IMR-90 (cell line): ENCODE data around the gene TEPSIN. TPM values are rescaled to one million over a fixed set of nuclear protein-coding genes. Genes with fewer than 3 reads are reported as not detected.

Source experiments
- ATAC-seq: fragments of 200-7000 bp; cut with Tn5 transposase; 2 replicates; pipeline ENCODE4 v1.9.1; 2020; ENCODE audit warnings: low read depth, mild to moderate bottlenecking, moderate library complexity
- BruUV-seq: library from RNA; stranded (reverse); fragments of 400-500 nt; replicated peaks from 2 replicates; lab custom pipeline; 2021; lab: Mats Ljungman, UMichigan
- CTCF ChIA-PET: fragments of 300-600 bp; formaldehyde crosslinking; extraction: SDS; loops from one replicate; lab custom pipeline; 2021; ENCODE audit warnings: antibody characterized with exemption; lab: Yijun Ruan, JAX
- POLR2A ChIA-PET: fragments of 300-600 bp; sonication (Branson Sonifier 250); formaldehyde crosslinking; loops from one replicate; lab custom pipeline; 2022; ENCODE audit warnings: antibody characterized with exemption; ENCODE audit not compliant: unreplicated experiment; lab: Charles Lee
- DNase-seq: peaks from one replicate; pipeline ENCODE4 v3.0.0; 2013
- H2AFZ ChIP-seq: replicated peaks from 2 replicates; pipeline ENCODE3; 2013; ENCODE audit warnings: low read length, mild to moderate bottlenecking; ENCODE audit not compliant: poor library complexity
- H2AK5ac ChIP-seq: 2 replicates; pipeline ENCODE4 v1.6.1; 2013; ENCODE audit warnings: low read depth, low read length, inconsistent platforms
- H2AK9ac ChIP-seq: replicated peaks from 2 replicates; pipeline ENCODE3; 2013; ENCODE audit warnings: mild to moderate bottlenecking, low read depth, low read length, moderate library complexity; ENCODE audit not compliant: poor library complexity
- H2BK120ac ChIP-seq: 2 replicates; pipeline ENCODE4 v1.6.1; 2013; ENCODE audit warnings: low read depth, low read length, inconsistent platforms
- H2BK15ac ChIP-seq: 3 replicates; pipeline ENCODE4 v1.6.1; 2013; ENCODE audit warnings: low read depth, low read length, inconsistent platforms
- H2BK20ac ChIP-seq: 2 replicates; pipeline ENCODE4 v1.6.1; 2013; ENCODE audit warnings: low read depth, mild to moderate bottlenecking, inconsistent platforms, low read length, moderate library complexity
- H2BK5ac ChIP-seq: 2 replicates; pipeline ENCODE4 v1.6.1; 2013; ENCODE audit warnings: mild to moderate bottlenecking, low read depth, low read length, inconsistent platforms; ENCODE audit not compliant: poor library complexity, severe bottlenecking
- H3K14ac ChIP-seq: replicated peaks from 2 replicates; pipeline ENCODE4 v1.6.1; 2013; ENCODE audit warnings: low read depth, low read length, inconsistent platforms
- H3K18ac ChIP-seq: 2 replicates; pipeline ENCODE4 v1.6.1; 2013; ENCODE audit warnings: low read depth, low read length, control low read depth
- H3K23ac ChIP-seq: 2 replicates; pipeline ENCODE4 v1.6.1; 2013; ENCODE audit warnings: low read depth, low read length, inconsistent platforms
- H3K27ac ChIP-seq: 2 replicates; pipeline ENCODE4 v1.5.1; 2013; ENCODE audit warnings: mild to moderate bottlenecking, control low read depth, low read length; ENCODE audit not compliant: insufficient read depth
- H3K27me3 ChIP-seq: 2 replicates; pipeline ENCODE4 v1.6.1; 2013; ENCODE audit warnings: low read length; ENCODE audit not compliant: control insufficient read depth, insufficient read depth
- H3K36me3 ChIP-seq: 2 replicates; pipeline ENCODE4 v1.6.1; 2013; ENCODE audit warnings: low read length, mixed read lengths; ENCODE audit not compliant: control insufficient read depth, insufficient read depth
- H3K4ac ChIP-seq: 2 replicates; pipeline ENCODE4 v1.6.1; 2013; ENCODE audit warnings: low read depth, low read length, inconsistent platforms
- H3K4me1 ChIP-seq: 2 replicates; pipeline ENCODE4 v1.6.1; 2013; ENCODE audit warnings: low read length, mixed read lengths; ENCODE audit not compliant: control insufficient read depth, insufficient read depth
- H3K4me2 ChIP-seq: 2 replicates; pipeline ENCODE4 v1.6.1; 2013; ENCODE audit warnings: low read depth, mild to moderate bottlenecking, control low read depth, low read length, moderate library complexity
- H3K4me3 ChIP-seq: 2 replicates; pipeline ENCODE4 v1.5.1; 2013; ENCODE audit warnings: low read depth, mild to moderate bottlenecking, control low read depth, low read length, moderate library complexity; ENCODE audit not compliant: insufficient read depth
- H3K56ac ChIP-seq: 2 replicates; pipeline ENCODE4 v1.6.1; 2013; ENCODE audit warnings: low read length, inconsistent platforms; ENCODE audit not compliant: insufficient read depth; ENCODE audit errors: extremely low read depth
- H3K79me1 ChIP-seq, 2 experiments: 2 replicates each; pipeline ENCODE4 v1.6.1; 2013; ENCODE audit warnings: low read length in 2 of 2, inconsistent platforms in 1 of 2, low read depth in 1 of 2
- H3K9ac ChIP-seq: 2 replicates; pipeline ENCODE4 v1.6.1; 2013; ENCODE audit warnings: low read depth, low read length, control low read depth
- H3K9me1 ChIP-seq: 2 replicates; pipeline ENCODE4 v1.6.1; 2013; ENCODE audit warnings: low read length, inconsistent platforms; ENCODE audit not compliant: insufficient read depth
- H3K9me3 ChIP-seq: 2 replicates; pipeline ENCODE4 v1.6.1; 2013; ENCODE audit warnings: low read length; ENCODE audit not compliant: control insufficient read depth, insufficient read depth
- H4K20me1 ChIP-seq: 2 replicates; pipeline ENCODE4 v1.6.1; 2013; ENCODE audit warnings: low read length, inconsistent platforms; ENCODE audit not compliant: insufficient read depth
- H4K5ac ChIP-seq: 2 replicates; pipeline ENCODE4 v1.6.1; 2013; ENCODE audit warnings: mild to moderate bottlenecking, low read depth, low read length, control low read depth
- H4K8ac ChIP-seq, 2 experiments: 2 replicates each; pipeline ENCODE4 v1.6.1; 2013; ENCODE audit warnings: low read depth in 2 of 2, low read length in 2 of 2, control low read depth in 1 of 2, inconsistent platforms in 1 of 2
- H4K91ac ChIP-seq: 2 replicates; pipeline ENCODE4 v1.6.1; 2013; ENCODE audit warnings: low read depth, low read length, inconsistent platforms; ENCODE audit not compliant: insufficient read depth
- BHLHE40 ChIP-seq: fragments of 150-350 bp; IDR thresholded peaks from 2 replicates; pipeline ENCODE4 v1.6.1; 2016; ENCODE audit warnings: mild to moderate bottlenecking, low read depth, low read length
- CEBPB ChIP-seq: IDR thresholded peaks from 2 replicates; pipeline ENCODE4 v1.6.1; 2012; ENCODE audit warnings: low read depth, low read length, improper control_type of control experiment
- CHD1 ChIP-seq: IDR thresholded peaks from 2 replicates; pipeline ENCODE4 v1.6.1; 2012; ENCODE audit warnings: low read depth, low read length, improper control_type of control experiment
- FOS ChIP-seq: fragments of 150-350 bp; IDR thresholded peaks from 2 replicates; pipeline ENCODE4 v1.6.1; 2016; ENCODE audit warnings: low read depth, low read length
- MAFK ChIP-seq: IDR thresholded peaks from 2 replicates; pipeline ENCODE4 v1.6.1; 2012; ENCODE audit warnings: low read depth, low read length, improper control_type of control experiment
- MAZ ChIP-seq: IDR thresholded peaks from 2 replicates; pipeline ENCODE4 v1.6.1; 2012; ENCODE audit warnings: low read depth, mild to moderate bottlenecking, low read length, improper control_type of control experiment, moderate library complexity, borderline replicate concordance
- MXI1 ChIP-seq: IDR thresholded peaks from 2 replicates; pipeline ENCODE4 v1.6.1; 2012; ENCODE audit warnings: low read depth, mild to moderate bottlenecking, low read length, moderate library complexity, borderline replicate concordance
- NFE2L2 ChIP-seq: fragments of 150-350 bp; IDR thresholded peaks from 2 replicates; pipeline ENCODE4 v1.6.1; 2016; ENCODE audit warnings: low read depth, mild to moderate bottlenecking, low read length
- POLR2A ChIP-seq: IDR thresholded peaks from 2 replicates; pipeline ENCODE4 v1.6.1; 2012; ENCODE audit warnings: mild to moderate bottlenecking, low read depth, low read length
- RAD21 ChIP-seq: IDR thresholded peaks from 2 replicates; pipeline ENCODE4 v1.6.1; 2012; ENCODE audit warnings: low read length, improper control_type of control experiment
- RCOR1 ChIP-seq: IDR thresholded peaks from 2 replicates; pipeline ENCODE4 v1.6.1; 2012; ENCODE audit warnings: mild to moderate bottlenecking, low read length, improper control_type of control experiment; ENCODE audit not compliant: insufficient replicate concordance
- RFX5 ChIP-seq: IDR thresholded peaks from 2 replicates; pipeline ENCODE4 v1.8.0; 2012; ENCODE audit warnings: low read depth, mild to moderate bottlenecking, low read length, moderate library complexity
- SMC3 ChIP-seq: fragments of 150-350 bp; IDR thresholded peaks from 2 replicates; pipeline ENCODE4 v1.6.1; 2016; ENCODE audit warnings: low read depth, mild to moderate bottlenecking, antibody characterized with exemption, low read length, moderate library complexity
- WGBS, 2 experiments: methylation state at CpG; one replicate each; pipeline versions ENCODE4 v1.1.5 to v1.1.7; 2013; ENCODE audit warnings: missing lambda C conversion rate in 2 of 2; ENCODE audit not compliant: insufficient read length in 1 of 2; ENCODE audit errors: extremely low coverage in 2 of 2; 5-methylcytosine and 5-hydroxymethylcytosine counted together
- dilution Hi-C: fragments of 300-500 bp; cut with HindIII; formaldehyde crosslinking; loops from one replicate; pipeline ENCODE4 v1.14.3; 2018; ENCODE audit warnings: low sequenced_read_pairs; ENCODE audit not compliant: unreplicated experiment
- in situ Hi-C: fragments of 300-500 bp; cut with MboI; formaldehyde crosslinking; loops from 3 replicates; pipeline ENCODE4 v1.14.3; 2019; ENCODE audit warnings: low sequenced_read_pairs, inconsistent platforms, mixed read lengths
- intact Hi-C: fragments of 100-400 bp; cut with micrococcal nuclease; formaldehyde crosslinking; loops from 2 replicates; pipeline ENCODE4 v1.10.0; 2022
- polyA plus RNA-seq, 3 experiments: library from polyadenylated mRNA; depleted of rRNA; stranded (reverse); fragments of >200 nt; gene quantifications; 2 replicates each; pipeline ENCODE4 v1.2.3, GENCODE V29; 2012; ENCODE audit warnings: low replicate concordance in 1 of 3
- total RNA-seq: library from RNA; depleted of rRNA; stranded (reverse); fragments of >200 nt; gene quantifications from 2 replicates; pipeline ENCODE4 v1.2.3, GENCODE V29; 2012
- TF ChIP-seq, protein P1 (sequence below): conservative IDR thresholded peaks from 2 replicates; pipeline ENCODE4 v1.5.1; 2012; ENCODE audit warnings: mild to moderate bottlenecking, low read depth, low read length, improper control_type of control experiment
- TF ChIP-seq, protein P2 (sequence below): fragments of 150-350 bp; IDR thresholded peaks from 2 replicates; pipeline ENCODE4 v1.6.1; 2016; ENCODE audit warnings: low read depth, mild to moderate bottlenecking, low read length, moderate library complexity, borderline replicate concordance
- TF ChIP-seq, protein P3 (sequence below): fragments of 150-350 bp; IDR thresholded peaks from 2 replicates; pipeline ENCODE4 v1.6.1; 2017; ENCODE audit warnings: mild to moderate bottlenecking, antibody characterized with exemption, low read length, low read depth

TEPSIN gene
- total and polyA plus RNA-seq, 2 of the 4 experiments (the other 2 are of a cell fraction): 3.2 to 28.1 TPM

DNA sequence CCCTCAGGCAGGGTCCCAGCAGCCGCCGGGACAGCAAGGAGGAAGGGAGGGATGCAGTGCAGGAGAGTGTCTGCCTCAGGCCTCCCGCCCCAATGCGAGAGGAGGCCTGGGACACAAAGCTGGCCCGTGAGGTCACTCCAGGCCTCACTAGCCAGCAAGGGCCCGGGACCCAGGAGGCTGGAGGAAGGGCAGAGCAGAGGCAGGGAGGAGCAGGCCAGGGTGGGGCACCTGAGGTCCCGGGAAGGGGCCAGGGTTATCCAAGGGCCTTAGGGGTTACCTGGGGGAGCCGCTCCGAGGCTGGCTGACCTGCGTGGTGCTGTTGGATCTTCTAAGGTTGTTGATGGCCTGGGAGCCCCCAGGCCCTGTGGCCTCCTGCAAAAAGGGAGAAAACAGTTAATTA is 30.2 kb downstream of the TEPSIN start:
- no peaks in the 10 kb centered on the region for H3K27me3 ChIP-seq
- H2BK20ac ChIP-seq: no peak overlapping the region
- no peak overlapping the region for H4K91ac ChIP-seq
- H3K4ac ChIP-seq: no peak overlapping the region
- H4K20me1 ChIP-seq: peaks cover 5% of the 10 kb centered on the region; the same call in 1 of the 2 replicates
- WGBS, 2 experiments: 94% methylated on average over 6 of the region's 10 CpGs; no CpG with 5 or more reads in 1 of the 2 experiments
- TF ChIP-seq FOS (no peak), POLR2A (no peak), RFX5 (no peak), BHLHE40 (no peak), NFE2L2 (no peak), MXI1 (no peak), MAZ (no peak), RAD21 (no peak), MAFK (no peak), SMC3 (no peak), RCOR1 (no peak), CEBPB (no peak), CHD1 (no peak)
- TF ChIP-seq, protein P1, sequence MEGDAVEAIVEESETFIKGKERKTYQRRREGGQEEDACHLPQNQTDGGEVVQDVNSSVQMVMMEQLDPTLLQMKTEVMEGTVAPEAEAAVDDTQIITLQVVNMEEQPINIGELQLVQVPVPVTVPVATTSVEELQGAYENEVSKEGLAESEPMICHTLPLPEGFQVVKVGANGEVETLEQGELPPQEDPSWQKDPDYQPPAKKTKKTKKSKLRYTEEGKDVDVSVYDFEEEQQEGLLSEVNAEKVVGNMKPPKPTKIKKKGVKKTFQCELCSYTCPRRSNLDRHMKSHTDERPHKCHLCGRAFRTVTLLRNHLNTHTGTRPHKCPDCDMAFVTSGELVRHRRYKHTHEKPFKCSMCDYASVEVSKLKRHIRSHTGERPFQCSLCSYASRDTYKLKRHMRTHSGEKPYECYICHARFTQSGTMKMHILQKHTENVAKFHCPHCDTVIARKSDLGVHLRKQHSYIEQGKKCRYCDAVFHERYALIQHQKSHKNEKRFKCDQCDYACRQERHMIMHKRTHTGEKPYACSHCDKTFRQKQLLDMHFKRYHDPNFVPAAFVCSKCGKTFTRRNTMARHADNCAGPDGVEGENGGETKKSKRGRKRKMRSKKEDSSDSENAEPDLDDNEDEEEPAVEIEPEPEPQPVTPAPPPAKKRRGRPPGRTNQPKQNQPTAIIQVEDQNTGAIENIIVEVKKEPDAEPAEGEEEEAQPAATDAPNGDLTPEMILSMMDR: no peak
- TF ChIP-seq, protein P2, sequence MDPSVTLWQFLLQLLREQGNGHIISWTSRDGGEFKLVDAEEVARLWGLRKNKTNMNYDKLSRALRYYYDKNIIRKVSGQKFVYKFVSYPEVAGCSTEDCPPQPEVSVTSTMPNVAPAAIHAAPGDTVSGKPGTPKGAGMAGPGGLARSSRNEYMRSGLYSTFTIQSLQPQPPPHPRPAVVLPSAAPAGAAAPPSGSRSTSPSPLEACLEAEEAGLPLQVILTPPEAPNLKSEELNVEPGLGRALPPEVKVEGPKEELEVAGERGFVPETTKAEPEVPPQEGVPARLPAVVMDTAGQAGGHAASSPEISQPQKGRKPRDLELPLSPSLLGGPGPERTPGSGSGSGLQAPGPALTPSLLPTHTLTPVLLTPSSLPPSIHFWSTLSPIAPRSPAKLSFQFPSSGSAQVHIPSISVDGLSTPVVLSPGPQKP: no peak
- TF ChIP-seq, protein P3, sequence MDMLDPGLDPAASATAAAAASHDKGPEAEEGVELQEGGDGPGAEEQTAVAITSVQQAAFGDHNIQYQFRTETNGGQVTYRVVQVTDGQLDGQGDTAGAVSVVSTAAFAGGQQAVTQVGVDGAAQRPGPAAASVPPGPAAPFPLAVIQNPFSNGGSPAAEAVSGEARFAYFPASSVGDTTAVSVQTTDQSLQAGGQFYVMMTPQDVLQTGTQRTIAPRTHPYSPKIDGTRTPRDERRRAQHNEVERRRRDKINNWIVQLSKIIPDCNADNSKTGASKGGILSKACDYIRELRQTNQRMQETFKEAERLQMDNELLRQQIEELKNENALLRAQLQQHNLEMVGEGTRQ: no peak
- no peak overlapping the region for H4K8ac ChIP-seq
- H2AK9ac ChIP-seq: no peak overlapping the region
- BruUV-seq: no TSS peak
- H2BK120ac ChIP-seq: no peak overlapping the region
- H3K79me1 ChIP-seq: no peaks in the 10 kb centered on the region; a peak in 1 of 4 replicates
- H3K9ac ChIP-seq: no peak overlapping the region
- no peak overlapping the region for H2AK5ac ChIP-seq
- no peak overlapping the region for H3K23ac ChIP-seq
- H3K14ac ChIP-seq: no peak overlapping the region
- CTCF ChIA-PET: no interaction called here
- H3K4me3 ChIP-seq: no peak overlapping the region
- no peak overlapping the region for H2AFZ ChIP-seq
- H3K4me2 ChIP-seq: no peak overlapping the region
- no peak overlapping the region for H3K18ac ChIP-seq
- POLR2A ChIA-PET: no interaction called here
- no peaks in the 10 kb centered on the region for H3K9me3 ChIP-seq
- dilution Hi-C loops: no loop called here
- in situ Hi-C loops: no loop called here
- no peak for DNase-seq
- peaks cover 3% of the 10 kb centered on the region; the same call in 1 of the 2 replicates for H3K36me3 ChIP-seq
- no peak for ATAC-seq
- intact Hi-C loops: no loop called here
- no peak overlapping the region for H2BK15ac ChIP-seq
- H3K56ac ChIP-seq: no peak overlapping the region
- no peak overlapping the region for H4K5ac ChIP-seq
- 0 out of 2 replicates have a peak, but pooled peaks cover 6% of the 10 kb centered on the region for H3K9me1 ChIP-seq
- H3K4me1 ChIP-seq: no peaks in the 10 kb centered on the region
- no peak overlapping the region for H2BK5ac ChIP-seq
- no peak overlapping the region for H3K27ac ChIP-seq
